HG02678 (cell line): Measurements from ENCODE around the gene GPR152.
"Not testable (repeated sequence)": the region's sequence is repeated elsewhere in the genome, so short reads cannot be mapped to it uniquely, and the experiment has no call there.

ENCODE experiments used
- ATAC-seq: cut with Tn5 transposase; IDR thresholded peaks from one replicate; pipeline ENCODE4 v1.9.1; 2021; ENCODE audit warnings: mild to moderate bottlenecking, moderate library complexity; ENCODE audit not compliant: unreplicated experiment

The GPR152 gene

GRCh38 chr11:67428052-67429001 is 24.2 kb downstream of the GPR152 start, which contains the start of gene RPS6KB2:
Gene RPS6KB2 (plus strand): TSS chr11:67428494. CDS start chr11:67428546, 52 bp downstream.
- peak; percentile 93 for ATAC-seq

- ATAC-seq: not testable (repeated sequence)
Measured at GRCh38 chr11:67427364-67427859, 25.1 kb downstream of the GPR152 start.

GRCh38 chr11:67423891-67424613 is 28.5 kb downstream of the GPR152 start:
- no peak for ATAC-seq

- ATAC-seq: no peak
Measured at GRCh38 chr11:67423466-67423865, 29.1 kb downstream of the GPR152 start.

- ATAC-seq: no peak
Measured at GRCh38 chr11:67422891-67423290, 29.6 kb downstream of the GPR152 start.

GRCh38 chr11:67421430-67422031 is 31.0 kb downstream of the GPR152 start:
- no peak for ATAC-seq

GRCh38 chr11:67420646-67421429 is 31.7 kb downstream of the GPR152 start:
- ATAC-seq: peak; percentile 87

- no peak for ATAC-seq
Measured at GRCh38 chr11:67420147-67420645, 32.3 kb downstream of the GPR152 start.

- ATAC-seq: no peak
Measured at GRCh38 chr11:67419325-67420049, 33.0 kb downstream of the GPR152 start.

GRCh38 chr11:67418476-67419281 is 33.9 kb downstream of the GPR152 start:
- ATAC-seq: no peak

GRCh38 chr11:67417425-67417824 is 35.1 kb downstream of the GPR152 start:
- ATAC-seq: no peak

- ATAC-seq: no peak
Measured at GRCh38 chr11:67416416-67417335, 35.9 kb downstream of the GPR152 start.

- ATAC-seq: no peak
Measured at GRCh38 chr11:67415501-67416304, 36.8 kb downstream of the GPR152 start, which contains the start of gene CARNS1. Gene CARNS1 (plus strand): TSS chr11:67415678. CDS start chr11:67416200, 522 bp downstream.

- no peak for ATAC-seq
Measured at GRCh38 chr11:67413266-67413849, 39.2 kb downstream of the GPR152 start.

GRCh38 chr11:67412495-67413179 is 39.9 kb downstream of the GPR152 start:
- no peak for ATAC-seq

- no peak for ATAC-seq
Measured at GRCh38 chr11:67411785-67412152, 40.8 kb downstream of the GPR152 start.
